Mesendoderm (in vitro differentiated cells): Measurements from ENCODE around the gene OR2G3. TPM values are rescaled to one million over a fixed set of nuclear protein-coding genes. Genes with fewer than 3 reads are reported as not detected.

Experiments used
- DNase-seq: peaks from one replicate; pipeline ENCODE4 v3.0.0; 2013
- H2AK5ac ChIP-seq: 2 replicates; pipeline ENCODE4 v1.6.1; 2013; ENCODE audit warnings: low read length, inconsistent platforms
- H2BK120ac ChIP-seq: 2 replicates; pipeline ENCODE4 v1.6.1; 2013; ENCODE audit warnings: low read depth, mild to moderate bottlenecking, low read length, moderate library complexity, mixed read lengths
- H2BK15ac ChIP-seq: replicated peaks from 2 replicates; pipeline ENCODE4 v1.6.1; 2013; ENCODE audit warnings: low read depth, mild to moderate bottlenecking, moderate library complexity
- H2BK5ac ChIP-seq: 2 replicates; pipeline ENCODE4 v1.6.1; 2013; ENCODE audit warnings: low read length, inconsistent platforms
- H3K18ac ChIP-seq: 2 replicates; pipeline ENCODE4 v1.6.1; 2013; ENCODE audit warnings: mild to moderate bottlenecking, low read length, mixed read lengths
- H3K23ac ChIP-seq: one replicate; pipeline ENCODE4 v1.6.1; 2013; ENCODE audit warnings: low read length
- H3K27ac ChIP-seq: 2 replicates; pipeline ENCODE4 v1.5.1; 2013; ENCODE audit warnings: low read depth, mild to moderate bottlenecking, inconsistent platforms, low read length, moderate library complexity
- H3K27me3 ChIP-seq: 2 replicates; pipeline ENCODE4 v1.6.1; 2013; ENCODE audit warnings: low read length, control low read depth, mild to moderate bottlenecking, inconsistent platforms; ENCODE audit not compliant: insufficient read depth, poor library complexity
- H3K36me3 ChIP-seq: 2 replicates; pipeline ENCODE4 v1.6.1; 2013; ENCODE audit warnings: low read length, inconsistent platforms; ENCODE audit not compliant: control insufficient read depth, insufficient read depth
- H3K4ac ChIP-seq: one replicate; pipeline ENCODE4 v1.6.1; 2013; ENCODE audit warnings: low read depth, mild to moderate bottlenecking, low read length, moderate library complexity
- H3K4me1 ChIP-seq: 2 replicates; pipeline ENCODE4 v1.6.1; 2013; ENCODE audit warnings: low read depth, low read length, inconsistent platforms; ENCODE audit not compliant: control insufficient read depth
- H3K4me2 ChIP-seq: 2 replicates; pipeline ENCODE4 v1.6.1; 2013; ENCODE audit warnings: low read length
- H3K4me3 ChIP-seq: 2 replicates; pipeline ENCODE4 v1.5.1; 2013; ENCODE audit warnings: mild to moderate bottlenecking, low read length
- H3K56ac ChIP-seq: one replicate; pipeline ENCODE4 v1.6.1; 2013; ENCODE audit warnings: low read length
- H3K79me1 ChIP-seq: 2 replicates; pipeline ENCODE4 v1.6.1; 2013; ENCODE audit warnings: low read length, inconsistent platforms
- H3K79me2 ChIP-seq: 2 replicates; pipeline ENCODE4 v1.6.1; 2013; ENCODE audit warnings: mild to moderate bottlenecking, low read length; ENCODE audit not compliant: control insufficient read depth, insufficient read depth
- H3K9ac ChIP-seq: 2 replicates; pipeline ENCODE4 v1.6.1; 2013; ENCODE audit warnings: low read length, inconsistent platforms
- H4K5ac ChIP-seq: one replicate; pipeline ENCODE4 v1.6.1; 2013; ENCODE audit warnings: low read length
- H4K8ac ChIP-seq: one replicate; pipeline ENCODE4 v1.6.1; 2013; ENCODE audit warnings: low read depth, mild to moderate bottlenecking, control low read depth, low read length, moderate library complexity
- WGBS: extraction: QIAGEN DNeasy Blood & Tissue Kit; methylation state at CpG from one replicate; pipeline ENCODE4 v1.1.7; 2013; ENCODE audit warnings: low lambda C conversion rate, missing lambda C conversion rate; ENCODE audit not compliant: insufficient coverage; ENCODE audit errors: extremely low coverage; 5-methylcytosine and 5-hydroxymethylcytosine counted together
- polyA plus RNA-seq, 2 experiments: library from polyadenylated mRNA; stranded (reverse); fragments of 200-250 nt; gene quantifications; one replicate each; pipeline ENCODE4 v1.2.3, GENCODE V29; 2013

OR2G3 gene
- polyA plus RNA-seq (2013, experiment 1 of 2): not detected
- not detected for polyA plus RNA-seq (2013, experiment 2 of 2)

- Histone ChIP-seq H3K79me1 (no peaks in the 10 kb centered on the region), H2BK5ac (no peak within 1 kb of the TSS), H3K18ac (no peak within 1 kb of the TSS), H4K5ac (no peak within 1 kb of the TSS), H4K8ac (no peak within 1 kb of the TSS), H3K27me3 (no peaks in the 10 kb centered on the region), H3K36me3 (no peaks in the 10 kb centered on the region), H3K4ac (no peak within 1 kb of the TSS), H2AK5ac (no peak within 1 kb of the TSS), H3K4me2 (no peak within 1 kb of the TSS), H2BK120ac (no peak within 1 kb of the TSS), H3K79me2 (no peaks in the 10 kb centered on the region), H3K56ac (no peak within 1 kb of the TSS), H2BK15ac (no peak within 1 kb of the TSS), H3K9ac (no peak within 1 kb of the TSS), H3K23ac (no peak within 1 kb of the TSS), H3K27ac (no peak within 1 kb of the TSS), H3K4me1 (no peaks in the 10 kb centered on the region), H3K4me3 (no peak within 1 kb of the TSS)
- WGBS: no CpG with 5 or more reads among the region's 2 CpGs
- no peak for DNase-seq
These were observed at the start of gene OR2G3 for GRCh38 chr1:247605286-247605685. Gene OR2G3, plus strand, starts transcription at chr1:247605586. Its CDS starts 0 bp downstream, at chr1:247605586.

GRCh38 chr1:247557926-247558674 lies 47.3 kb upstream of the OR2G3 start:
- DNase-seq: peak; percentile 26
- H3K23ac ChIP-seq: no peak overlapping the region
- H2BK15ac ChIP-seq: no peak overlapping the region

DNA sequence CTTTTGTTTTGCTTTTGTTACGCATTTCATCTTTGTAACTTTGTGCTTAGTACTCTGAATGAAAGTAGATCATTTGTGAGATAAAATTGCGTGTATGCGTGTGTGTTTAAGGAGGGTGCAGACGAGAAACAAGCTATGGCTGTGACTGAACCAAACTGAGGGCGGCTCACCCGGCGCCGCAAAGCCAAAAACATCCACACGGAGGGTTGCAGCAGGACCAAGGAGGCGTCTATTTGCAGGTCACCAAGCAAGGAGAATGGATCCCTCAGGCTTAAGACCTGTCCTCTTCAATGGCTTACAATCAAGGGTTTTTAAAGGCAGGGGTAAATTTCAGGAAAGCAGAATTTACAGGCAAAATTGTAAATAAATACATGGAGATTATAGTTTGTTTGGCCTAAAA lies 43.7 kb upstream of the OR2G3 start:
- Histone ChIP-seq H3K79me2 (no peaks in the 10 kb centered on the region), H2BK120ac (no peak overlapping the region), H3K18ac (no peak overlapping the region), H2BK5ac (no peak overlapping the region), H3K27me3 (no peaks in the 10 kb centered on the region), H3K36me3 (no peaks in the 10 kb centered on the region), H4K8ac (no peak overlapping the region), H2AK5ac (no peak overlapping the region), H3K79me1 (no peaks in the 10 kb centered on the region), H4K5ac (no peak overlapping the region), H3K4me3 (no peak overlapping the region), H3K23ac (no peak overlapping the region), H3K9ac (no peak overlapping the region), H3K4me1 (no peaks in the 10 kb centered on the region), H3K27ac (no peak overlapping the region), H3K56ac (no peak overlapping the region), H2BK15ac (no peak overlapping the region), H3K4me2 (no peak overlapping the region), H3K4ac (no peak overlapping the region)
- WGBS: 100% methylated on average over 2 of the region's 10 CpGs
- DNase-seq: peak; percentile 37

More at GRCh38 chr1:247557926-247558674, 47.3 kb upstream of the OR2G3 start:
- Histone ChIP-seq H3K79me1 (no peaks in the 10 kb centered on the region), H3K27ac (no peak overlapping the region), H3K4me1 (no peaks in the 10 kb centered on the region), H2BK5ac (no peak overlapping the region), H3K56ac (no peak overlapping the region), H3K4me3 (no peak overlapping the region), H4K5ac (no peak overlapping the region), H3K36me3 (no peaks in the 10 kb centered on the region), H3K9ac (no peak overlapping the region), H3K4ac (no peak overlapping the region), H3K27me3 (no peaks in the 10 kb centered on the region), H3K79me2 (no peaks in the 10 kb centered on the region), H3K18ac (no peak overlapping the region), H3K4me2 (no peak overlapping the region), H2AK5ac (no peak overlapping the region), H4K8ac (no peak overlapping the region), H2BK120ac (no peak overlapping the region)
- no CpG with 5 or more reads among the region's 2 CpGs for WGBS

GRCh38 chr1:247562198-247562597 lies 43.2 kb upstream of the OR2G3 start:
- H3K36me3 ChIP-seq: no peaks in the 10 kb centered on the region
- H3K23ac ChIP-seq: no peak overlapping the region

GRCh38 chr1:247574236-247574635 lies 31.1 kb upstream of the OR2G3 start:
- Histone ChIP-seq H2AK5ac (no peak overlapping the region), H3K4me2 (no peak overlapping the region), H3K27me3 (no peaks in the 10 kb centered on the region), H3K18ac (no peak overlapping the region), H3K4me1 (no peaks in the 10 kb centered on the region), H4K8ac (no peak overlapping the region), H4K5ac (no peak overlapping the region), H3K56ac (no peak overlapping the region), H3K4ac (no peak overlapping the region), H3K36me3 (no peaks in the 10 kb centered on the region), H2BK120ac (no peak overlapping the region), H3K9ac (no peak overlapping the region), H2BK15ac (no peak overlapping the region), H2BK5ac (no peak overlapping the region), H3K4me3 (no peak overlapping the region), H3K27ac (no peak overlapping the region), H3K79me1 (no peaks in the 10 kb centered on the region), H3K23ac (no peak overlapping the region), H3K79me2 (no peaks in the 10 kb centered on the region)
- DNase-seq: no peak
- no CpG with 5 or more reads among the region's 1 CpG for WGBS

More at GRCh38 chr1:247562198-247562597, 43.2 kb upstream of the OR2G3 start:
- no peak overlapping the region for H4K8ac ChIP-seq
- H3K79me2 ChIP-seq: no peaks in the 10 kb centered on the region
- H2AK5ac ChIP-seq: no peak overlapping the region
- no peak overlapping the region for H3K9ac ChIP-seq
- no CpG with 5 or more reads among the region's 9 CpGs for WGBS
- H3K79me1 ChIP-seq: no peaks in the 10 kb centered on the region
- no peak overlapping the region for H3K4me2 ChIP-seq
- H3K56ac ChIP-seq: no peak overlapping the region
- no peak overlapping the region for H2BK120ac ChIP-seq
- H3K18ac ChIP-seq: no peak overlapping the region
- H3K4me1 ChIP-seq: no peaks in the 10 kb centered on the region
- H2BK5ac ChIP-seq: no peak overlapping the region
- no peak overlapping the region for H3K4ac ChIP-seq
- DNase-seq: no peak
- H4K5ac ChIP-seq: no peak overlapping the region
- no peak overlapping the region for H3K4me3 ChIP-seq
- no peak overlapping the region for H3K27ac ChIP-seq
- H2BK15ac ChIP-seq: no peak overlapping the region
- H3K27me3 ChIP-seq: no peaks in the 10 kb centered on the region

DNA sequence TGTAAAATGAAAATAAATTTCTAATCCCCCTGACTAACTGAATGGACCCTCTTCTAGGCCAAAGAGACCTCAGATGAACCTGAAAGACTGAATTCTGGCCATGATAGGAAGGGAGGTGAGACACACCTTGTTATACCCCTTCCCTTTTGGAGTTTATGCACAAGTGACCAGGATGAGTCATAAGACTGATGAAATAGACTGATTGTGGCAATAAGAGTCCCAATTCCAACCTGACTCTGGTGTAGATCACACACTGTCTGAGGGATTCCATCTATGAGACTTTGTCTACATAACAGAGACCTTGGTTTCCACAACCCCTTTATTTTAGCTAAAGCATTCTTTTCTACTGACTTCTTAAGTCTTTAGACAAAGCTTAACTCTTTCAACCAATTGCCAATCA lies 30.7 kb upstream of the OR2G3 start:
- H3K27ac ChIP-seq: no peak overlapping the region
- no peak overlapping the region for H3K4me3 ChIP-seq
- no peak overlapping the region for H4K5ac ChIP-seq
- no peak for DNase-seq
- no peak overlapping the region for H2AK5ac ChIP-seq
- no peaks in the 10 kb centered on the region for H3K79me2 ChIP-seq
- H3K56ac ChIP-seq: no peak overlapping the region
- no peaks in the 10 kb centered on the region for H3K79me1 ChIP-seq
- no peaks in the 10 kb centered on the region for H3K36me3 ChIP-seq
- no peak overlapping the region for H2BK120ac ChIP-seq
- no peak overlapping the region for H3K4me2 ChIP-seq
- H3K18ac ChIP-seq: no peak overlapping the region
- no peak overlapping the region for H3K4ac ChIP-seq
- H2BK15ac ChIP-seq: no peak overlapping the region
- H3K4me1 ChIP-seq: no peaks in the 10 kb centered on the region
- H3K9ac ChIP-seq: no peak overlapping the region
- H3K27me3 ChIP-seq: no peaks in the 10 kb centered on the region
- no peak overlapping the region for H3K23ac ChIP-seq
- H4K8ac ChIP-seq: no peak overlapping the region
- H2BK5ac ChIP-seq: no peak overlapping the region
